ENCODE results near the gene JUND.
A peak's percentile ranks its signal among the peaks of the same experiment; 100 is the strongest.

JUND gene

DNA sequence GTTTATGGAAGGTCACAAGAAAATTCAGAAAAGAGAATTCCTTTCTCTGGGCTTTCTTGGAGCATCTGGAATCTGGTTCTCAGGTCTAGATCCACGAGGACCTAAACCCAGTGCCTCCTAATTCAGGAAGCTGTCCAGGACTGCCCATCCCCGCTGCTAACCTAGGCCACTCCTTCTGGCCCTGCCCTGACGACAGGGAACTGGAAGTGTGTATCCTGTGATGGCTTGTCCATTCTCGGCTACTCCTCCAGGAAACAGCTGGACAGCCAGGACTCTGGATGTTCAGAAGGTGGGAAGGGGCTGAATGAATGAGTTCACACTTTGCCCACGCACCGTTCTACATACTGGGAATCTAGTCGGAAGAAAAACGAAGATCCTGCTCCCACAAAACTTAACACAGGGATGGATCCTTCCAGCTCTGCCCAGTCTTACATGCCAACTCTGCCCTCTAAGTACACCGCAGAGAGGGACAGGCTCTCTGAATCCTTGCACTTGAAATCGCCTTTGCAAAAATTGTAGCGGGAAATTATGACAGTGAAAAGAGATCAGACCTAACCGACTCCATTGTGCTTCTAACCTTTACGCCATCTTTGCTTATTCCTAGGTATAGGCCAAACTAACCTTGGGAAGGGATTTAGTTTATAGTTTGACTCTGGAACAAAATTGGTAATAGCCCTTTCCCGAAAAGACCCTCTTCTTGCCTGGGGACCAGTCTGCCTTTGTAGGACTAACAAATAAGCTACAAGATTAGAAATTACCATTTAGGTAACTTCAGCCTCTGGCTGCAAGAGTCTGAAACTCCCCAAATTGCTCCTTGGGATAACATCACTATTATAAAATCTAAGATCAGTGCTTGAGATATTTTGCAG, 39.7 kb upstream of the JUND start:
- WGBS, 2 experiments (ENCODE audit: insufficient coverage in 2 of 2): 83 to 84% methylated on average over 13 of the region's 14 CpGs
- Histone ChIP-seq H3K4me3 (ENCODE audit: extremely low read depth, insufficient read depth, low read length, poor library complexity, severe bottlenecking) (peak overlapping the region; percentile 1), H3K36me3 (ENCODE audit: control insufficient read depth, insufficient read depth, low read length) (peaks cover 22% of the 10 kb centered on the region), H3K27ac (ENCODE audit: low read depth, low read length, severe bottlenecking) (peak overlapping the region; percentile 86), H3K9me3 (ENCODE audit: control insufficient read depth, low read length) (no peaks in the 10 kb centered on the region), H3K4me1 (ENCODE audit: control insufficient read depth, insufficient read depth, low read length, poor library complexity, severe bottlenecking) (peaks cover 24% of the 10 kb centered on the region)

DNA sequence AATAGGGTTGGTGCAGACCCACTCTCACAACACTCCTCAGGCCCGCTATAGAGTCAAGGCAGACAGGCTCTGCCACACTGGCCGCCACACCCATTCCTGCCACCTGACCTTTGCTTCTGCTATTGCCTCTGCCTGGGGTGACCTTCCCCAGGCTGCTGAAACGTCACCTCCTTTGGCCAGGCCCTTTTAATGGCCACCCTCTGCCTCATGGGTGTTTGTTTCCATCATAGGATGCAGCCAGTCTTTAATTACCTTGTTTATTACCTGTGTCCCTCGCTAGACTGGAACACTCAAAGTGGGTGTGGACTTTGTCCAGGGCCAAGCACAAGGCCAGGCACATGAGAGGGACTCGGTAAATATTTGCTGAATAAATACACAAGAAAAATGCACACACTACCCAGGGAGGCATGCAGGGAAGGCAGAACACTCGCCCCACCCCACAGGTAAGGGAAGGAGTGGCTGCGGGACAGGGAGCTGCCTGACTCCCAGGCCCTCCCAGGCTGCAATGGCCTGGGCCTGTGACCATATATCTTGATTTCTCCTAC, 38.2 kb upstream of the JUND start:
- WGBS, 2 experiments (ENCODE audit: insufficient coverage in 2 of 2): 98 to 100% methylated on average over 4 to 6 of the region's 7 CpGs
- Histone ChIP-seq H3K36me3 (ENCODE audit: control insufficient read depth, insufficient read depth, low read length) (peaks cover 33% of the 10 kb centered on the region), H3K27ac (ENCODE audit: low read depth, low read length, severe bottlenecking) (no peak overlapping the region), H3K4me1 (ENCODE audit: control insufficient read depth, insufficient read depth, low read length, poor library complexity, severe bottlenecking) (peaks cover 28% of the 10 kb centered on the region), H3K9me3 (ENCODE audit: control insufficient read depth, low read length) (no peaks in the 10 kb centered on the region), H3K4me3 (ENCODE audit: extremely low read depth, insufficient read depth, low read length, poor library complexity, severe bottlenecking) (no peak overlapping the region)

DNA sequence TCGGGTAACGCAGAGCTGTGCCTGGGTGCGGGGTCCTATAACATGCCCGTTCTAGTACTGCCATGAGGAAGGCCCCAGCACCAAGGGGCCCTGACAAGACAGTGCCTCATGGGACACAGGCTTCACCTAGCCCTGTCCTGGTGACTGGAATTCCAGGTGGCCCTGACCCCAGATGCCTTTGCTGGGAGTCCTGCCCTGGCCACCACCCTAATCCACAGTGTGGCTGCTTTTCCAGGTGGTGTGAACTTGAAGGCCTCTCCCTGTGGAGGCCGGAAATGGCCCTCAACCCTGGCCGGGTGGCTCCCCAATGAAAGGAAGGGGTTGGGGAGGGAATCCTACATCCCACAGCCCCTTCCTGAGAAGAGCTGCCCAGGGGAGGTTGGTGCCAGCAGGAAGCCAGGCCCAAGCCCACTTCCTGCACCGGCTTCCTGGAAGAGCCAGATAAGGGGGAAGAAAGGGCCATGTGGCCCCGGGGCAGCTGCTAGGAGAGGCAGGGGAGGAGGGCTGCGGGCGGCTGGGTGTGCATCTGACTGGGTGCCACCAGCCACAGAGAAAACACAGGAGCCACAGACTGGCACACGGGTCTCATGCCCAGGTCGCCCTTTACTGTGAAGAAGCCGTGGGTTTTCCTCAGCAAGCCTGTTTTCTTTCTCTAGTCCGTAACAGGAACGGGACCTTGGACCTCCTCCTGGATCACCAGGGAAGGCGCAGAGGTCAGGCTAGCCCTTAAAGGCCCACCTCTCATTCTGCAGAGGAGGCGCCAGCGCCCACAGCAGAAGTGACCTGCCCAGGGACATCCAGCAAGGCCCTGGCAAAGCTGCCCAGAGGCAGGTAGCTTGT, 36.8 kb upstream of the JUND start:
- no peak overlapping the region for H3K4me3 ChIP-seq (ENCODE audit: extremely low read depth, insufficient read depth, low read length, poor library complexity, severe bottlenecking)

DNA sequence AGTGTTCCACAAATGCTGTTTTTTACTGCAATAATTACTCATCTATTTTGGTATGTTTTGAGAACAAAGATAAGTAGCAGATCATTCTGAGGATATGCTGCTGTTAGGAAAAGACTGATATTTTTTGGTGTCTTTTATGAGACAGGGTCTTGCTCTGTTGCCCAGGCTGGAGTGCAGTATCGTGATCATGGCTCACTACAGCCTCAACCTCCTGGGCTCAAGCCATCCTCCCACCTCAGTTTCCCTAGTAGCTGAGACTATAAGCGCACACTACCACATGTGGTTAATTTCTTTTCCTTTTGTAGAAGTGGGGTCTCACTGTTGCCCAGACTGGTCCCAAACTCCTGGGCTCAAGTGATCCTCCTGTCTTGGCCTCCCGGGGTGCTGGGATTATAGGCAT, 32.0 kb upstream of the JUND start:
- Histone ChIP-seq H3K36me3 (ENCODE audit: control insufficient read depth, insufficient read depth, low read length) (peaks cover 74% of the 10 kb centered on the region), H3K4me3 (ENCODE audit: extremely low read depth, insufficient read depth, low read length, poor library complexity, severe bottlenecking) (no peak overlapping the region), H3K9me3 (ENCODE audit: control insufficient read depth, low read length) (no peaks in the 10 kb centered on the region), H3K27ac (ENCODE audit: low read depth, low read length, severe bottlenecking) (no peak overlapping the region), H3K4me1 (ENCODE audit: control insufficient read depth, insufficient read depth, low read length, poor library complexity, severe bottlenecking) (peaks cover 17% of the 10 kb centered on the region)
- 92 to 100% methylated on average over 2 to 3 of the region's 3 CpGs for WGBS, 2 experiments (ENCODE audit: insufficient coverage in 2 of 2)

More for the DNA sequence above, 36.8 kb upstream of the JUND start:
- H3K9me3 ChIP-seq (ENCODE audit: control insufficient read depth, low read length): no peaks in the 10 kb centered on the region
- H3K36me3 ChIP-seq (ENCODE audit: control insufficient read depth, insufficient read depth, low read length): peaks cover 48% of the 10 kb centered on the region
- 88 to 92% methylated on average over 16 of the region's 18 CpGs for WGBS, 2 experiments (ENCODE audit: insufficient coverage in 2 of 2)
- peak overlapping the region; percentile 19 for H3K27ac ChIP-seq (ENCODE audit: low read depth, low read length, severe bottlenecking)
- peaks cover 24% of the 10 kb centered on the region for H3K4me1 ChIP-seq (ENCODE audit: control insufficient read depth, insufficient read depth, low read length, poor library complexity, severe bottlenecking)

DNA sequence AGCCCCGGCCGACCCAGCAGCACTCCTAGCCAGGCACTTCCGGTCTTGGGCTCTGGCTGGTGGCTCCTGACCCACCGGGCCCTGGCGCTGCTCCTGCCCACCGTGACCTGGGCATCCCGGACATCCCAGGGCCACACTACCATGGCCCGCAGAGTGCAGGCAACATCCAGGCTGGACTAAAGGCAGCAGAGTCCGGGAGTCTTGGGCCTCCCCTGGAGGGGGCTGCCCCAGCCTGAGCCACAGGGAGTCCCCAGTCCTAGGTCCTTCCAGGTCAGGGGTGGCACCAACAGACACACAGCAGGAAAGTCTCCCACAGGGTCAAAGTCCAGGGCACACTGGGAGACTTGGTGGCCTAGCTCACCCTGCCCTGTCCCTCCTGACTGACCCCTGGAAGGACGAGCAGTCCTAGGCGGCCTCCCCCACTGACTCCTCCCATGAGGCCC, 30.7 kb upstream of the JUND start:
- WGBS, 2 experiments (ENCODE audit: insufficient coverage in 2 of 2): 90 to 99% methylated on average over 9 to 10 of the region's 11 CpGs
- H3K4me3 ChIP-seq (ENCODE audit: extremely low read depth, insufficient read depth, low read length, poor library complexity, severe bottlenecking): no peak overlapping the region
- H3K27ac ChIP-seq (ENCODE audit: low read depth, low read length, severe bottlenecking): no peak overlapping the region

DNA sequence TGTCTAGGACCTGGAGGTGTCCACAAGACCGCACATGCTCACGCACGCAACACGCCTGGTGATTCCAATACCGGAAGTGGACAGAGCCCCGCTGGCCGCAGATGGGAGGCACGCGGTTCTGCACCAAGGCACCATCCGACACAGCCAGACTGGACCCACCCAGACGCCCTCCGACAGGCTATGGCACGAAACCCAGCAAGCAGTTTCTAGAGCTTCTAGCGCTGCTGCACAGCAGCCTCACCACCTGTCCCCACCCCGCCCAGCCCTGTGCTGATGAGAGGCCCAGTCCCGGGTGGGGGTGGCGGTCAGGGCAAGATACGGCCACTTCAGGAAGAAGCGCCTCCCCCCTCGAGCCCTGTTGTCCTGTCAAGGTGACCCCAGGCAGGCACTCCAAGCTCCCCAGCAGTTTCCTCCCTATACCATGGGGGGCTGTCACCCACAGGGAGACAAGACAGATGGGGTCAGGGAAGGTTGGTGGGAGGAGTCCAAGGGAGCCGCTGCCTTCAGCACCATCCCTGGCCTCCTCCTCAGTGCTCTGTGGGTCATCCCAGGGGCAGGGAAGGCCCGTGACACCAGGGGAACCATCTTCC, 30.2 kb upstream of the JUND start:
- Histone ChIP-seq H3K36me3 (ENCODE audit: control insufficient read depth, insufficient read depth, low read length) (peaks cover 85% of the 10 kb centered on the region), H3K4me1 (ENCODE audit: control insufficient read depth, insufficient read depth, low read length, poor library complexity, severe bottlenecking) (peaks cover 10% of the 10 kb centered on the region), H3K4me3 (ENCODE audit: extremely low read depth, insufficient read depth, low read length, poor library complexity, severe bottlenecking) (no peak overlapping the region), H3K9me3 (ENCODE audit: control insufficient read depth, low read length) (no peaks in the 10 kb centered on the region), H3K27ac (ENCODE audit: low read depth, low read length, severe bottlenecking) (no peak overlapping the region)
- 94 to 96% methylated on average over 15 to 22 of the region's 22 CpGs for WGBS, 2 experiments (ENCODE audit: insufficient coverage in 2 of 2)

More for the DNA sequence above, 30.7 kb upstream of the JUND start:
- Histone ChIP-seq H3K4me1 (ENCODE audit: control insufficient read depth, insufficient read depth, low read length, poor library complexity, severe bottlenecking) (peaks cover 10% of the 10 kb centered on the region), H3K36me3 (ENCODE audit: control insufficient read depth, insufficient read depth, low read length) (peaks cover 82% of the 10 kb centered on the region), H3K9me3 (ENCODE audit: control insufficient read depth, low read length) (no peaks in the 10 kb centered on the region)

DNA sequence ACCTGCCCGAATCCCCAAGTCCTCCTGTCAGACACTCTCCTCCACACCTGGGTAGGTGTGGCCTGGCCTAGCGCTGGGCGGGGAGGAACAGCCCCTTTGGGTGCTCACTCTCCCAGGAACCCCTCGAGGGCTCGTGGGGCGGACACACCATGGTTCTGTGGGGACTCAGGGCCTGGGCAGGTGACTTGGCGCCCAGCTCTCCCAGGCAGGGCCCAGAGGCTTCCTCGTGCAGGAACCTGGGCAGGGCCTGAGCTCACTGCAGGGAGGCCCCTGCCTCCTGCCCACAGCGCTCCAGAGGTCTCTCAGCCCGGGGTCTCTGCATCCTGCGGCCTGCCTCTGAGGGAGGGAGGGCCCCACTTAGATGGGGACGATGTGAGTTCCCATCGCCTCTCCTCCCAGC, 29.5 kb upstream of the JUND start:
- 93 to 97% methylated on average over 12 to 13 of the region's 13 CpGs for WGBS, 2 experiments (ENCODE audit: insufficient coverage in 2 of 2)
- H3K36me3 ChIP-seq (ENCODE audit: control insufficient read depth, insufficient read depth, low read length): peaks cover 92% of the 10 kb centered on the region
- no peak overlapping the region for H3K27ac ChIP-seq (ENCODE audit: low read depth, low read length, severe bottlenecking)

DNA sequence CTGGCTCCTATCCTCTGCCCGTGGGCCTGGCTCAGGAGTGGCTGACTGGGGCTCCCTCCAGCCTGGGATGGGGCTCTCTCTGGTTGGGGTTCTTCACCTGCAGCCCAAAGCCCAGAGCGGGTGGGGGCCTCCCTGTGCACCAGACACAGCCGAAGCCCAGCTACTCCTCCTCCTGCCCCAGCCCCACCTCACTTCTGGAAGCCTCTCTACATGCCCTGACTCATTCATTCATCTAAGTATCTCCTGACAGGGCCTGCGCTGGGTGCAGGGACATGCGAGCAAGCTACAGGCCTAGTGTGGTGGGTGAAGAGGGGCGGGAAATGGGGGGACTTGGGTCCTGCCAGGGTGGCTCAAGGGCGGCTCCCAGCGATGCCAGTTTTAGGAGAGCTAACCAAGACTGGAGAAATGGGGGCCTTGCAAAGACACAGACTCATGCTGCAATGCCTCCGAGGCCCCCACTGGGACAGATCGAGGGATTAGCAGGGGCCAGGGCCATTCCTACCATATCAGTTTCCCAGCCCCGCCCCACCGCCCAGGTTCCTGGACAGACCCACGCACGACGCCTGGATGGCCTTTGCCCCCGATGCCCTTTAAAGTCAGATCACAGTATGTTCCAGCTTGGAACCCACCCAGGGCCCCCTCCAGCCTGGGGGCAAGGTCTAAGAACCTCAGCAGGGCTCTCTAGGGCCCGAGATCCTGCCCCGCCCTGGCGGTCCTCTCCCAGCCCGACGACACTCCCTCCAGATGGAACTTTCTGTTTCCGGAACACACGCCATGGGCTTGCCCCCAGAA, 28.9 kb upstream of the JUND start:
- WGBS, 2 experiments (ENCODE audit: insufficient coverage in 2 of 2): 94 to 96% methylated on average over 18 of the region's 23 CpGs

More for the DNA sequence above, 29.5 kb upstream of the JUND start:
- Histone ChIP-seq H3K9me3 (ENCODE audit: control insufficient read depth, low read length) (no peaks in the 10 kb centered on the region), H3K4me1 (ENCODE audit: control insufficient read depth, insufficient read depth, low read length, poor library complexity, severe bottlenecking) (peaks cover 10% of the 10 kb centered on the region), H3K4me3 (ENCODE audit: extremely low read depth, insufficient read depth, low read length, poor library complexity, severe bottlenecking) (no peak overlapping the region)

DNA sequence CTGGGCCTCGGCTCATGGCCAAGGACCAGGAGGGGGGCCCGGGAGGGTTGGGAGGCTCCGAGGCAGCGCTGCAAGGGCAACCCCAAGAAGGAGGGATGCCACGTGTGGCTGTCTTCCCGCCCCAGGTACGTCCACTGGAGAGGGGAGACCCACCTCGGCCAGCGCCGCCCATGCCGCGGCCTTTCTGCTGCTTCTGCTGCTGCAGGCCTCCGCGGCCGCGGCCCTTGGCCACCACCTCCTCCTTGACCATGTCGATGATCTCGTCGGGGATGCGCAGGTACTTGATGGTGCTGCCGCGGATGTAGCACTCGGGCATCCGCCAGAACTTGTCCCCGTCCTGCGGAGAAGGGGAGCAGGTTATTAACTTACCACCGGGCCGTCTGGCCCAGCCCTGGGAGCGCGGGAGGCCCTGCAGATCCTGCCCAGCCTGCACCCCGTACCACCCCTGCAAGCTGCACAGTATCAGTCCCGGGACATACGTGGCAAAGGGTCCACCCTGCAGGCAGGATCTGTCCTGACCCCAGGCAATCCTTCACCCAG, 28.2 kb upstream of the JUND start:
- Histone ChIP-seq H3K4me1 (ENCODE audit: control insufficient read depth, insufficient read depth, low read length, poor library complexity, severe bottlenecking) (peaks cover 15% of the 10 kb centered on the region), H3K4me3 (ENCODE audit: extremely low read depth, insufficient read depth, low read length, poor library complexity, severe bottlenecking) (no peak overlapping the region), H3K27ac (ENCODE audit: low read depth, low read length, severe bottlenecking) (no peak overlapping the region), H3K9me3 (ENCODE audit: control insufficient read depth, low read length) (no peaks in the 10 kb centered on the region), H3K36me3 (ENCODE audit: control insufficient read depth, insufficient read depth, low read length) (peaks cover 80% of the 10 kb centered on the region)
- WGBS, 2 experiments (ENCODE audit: insufficient coverage in 2 of 2): 94 to 97% methylated on average over 33 of the region's 33 CpGs

More for the DNA sequence above, 28.9 kb upstream of the JUND start:
- H3K4me3 ChIP-seq (ENCODE audit: extremely low read depth, insufficient read depth, low read length, poor library complexity, severe bottlenecking): no peak overlapping the region
- no peak overlapping the region for H3K27ac ChIP-seq (ENCODE audit: low read depth, low read length, severe bottlenecking)
- H3K9me3 ChIP-seq (ENCODE audit: control insufficient read depth, low read length): no peaks in the 10 kb centered on the region
- H3K4me1 ChIP-seq (ENCODE audit: control insufficient read depth, insufficient read depth, low read length, poor library complexity, severe bottlenecking): peaks cover 9% of the 10 kb centered on the region
- H3K36me3 ChIP-seq (ENCODE audit: control insufficient read depth, insufficient read depth, low read length): peaks cover 88% of the 10 kb centered on the region

All from mesodermal cell (in vitro differentiated cells).